ENCODE measurements around the gene ARAP2.

The ARAP2 gene

GRCh38 chr4:36213977-36214376, 30.3 kb downstream of the ARAP2 start:
- no peak overlapping the region for H3K4me3 ChIP-seq (ENCODE audit: low read depth, low read length)
- no peaks in the 10 kb centered on the region for H3K27me3 ChIP-seq (ENCODE audit: insufficient read depth, low read length)
- no peaks in the 10 kb centered on the region for H3K79me2 ChIP-seq (ENCODE audit: control insufficient read depth, insufficient read depth, low read length, unreplicated experiment)
- no peak overlapping the region for H3K27ac ChIP-seq (ENCODE audit: low read depth, low read length)
- H2AFZ ChIP-seq (ENCODE audit: low read length, unreplicated experiment): no peak overlapping the region
- no peaks in the 10 kb centered on the region for H3K4me1 ChIP-seq (ENCODE audit: control insufficient read depth, insufficient read depth, low read length, unreplicated experiment)
- H3K36me3 ChIP-seq (ENCODE audit: insufficient read depth, low read length): no peaks in the 10 kb centered on the region

DNA sequence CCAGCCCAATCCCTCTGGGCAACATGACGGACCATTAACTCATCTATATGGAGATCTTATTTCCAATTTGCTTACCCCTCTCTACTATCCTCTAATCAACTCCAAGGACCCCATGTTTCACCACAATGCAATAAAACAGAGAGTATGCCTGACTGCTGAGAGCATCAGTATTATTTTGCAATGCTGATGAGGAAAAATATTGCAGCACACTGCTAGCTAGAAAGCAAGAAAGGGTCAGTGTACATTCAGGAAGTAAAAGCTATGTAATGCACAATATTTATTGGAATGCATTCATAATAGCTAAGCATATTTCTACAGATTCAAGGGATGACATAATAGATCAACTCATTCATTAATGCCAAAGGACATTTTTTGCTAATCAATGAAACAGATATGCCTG, 33.2 kb downstream of the ARAP2 start:
- no peak overlapping the region for H2AFZ ChIP-seq (ENCODE audit: low read length, unreplicated experiment)
- no peaks in the 10 kb centered on the region for H3K4me1 ChIP-seq (ENCODE audit: control insufficient read depth, insufficient read depth, low read length, unreplicated experiment)
- no peaks in the 10 kb centered on the region for H3K36me3 ChIP-seq (ENCODE audit: insufficient read depth, low read length)
- no peak overlapping the region for H3K27ac ChIP-seq (ENCODE audit: low read depth, low read length)
- H3K4me3 ChIP-seq (ENCODE audit: low read depth, low read length): no peak overlapping the region
- no peaks in the 10 kb centered on the region for H3K79me2 ChIP-seq (ENCODE audit: control insufficient read depth, insufficient read depth, low read length, unreplicated experiment)
- H3K27me3 ChIP-seq (ENCODE audit: insufficient read depth, low read length): no peaks in the 10 kb centered on the region

GRCh38 chr4:36209941-36210649, 34.2 kb downstream of the ARAP2 start:
- Histone ChIP-seq H2AFZ (ENCODE audit: low read length, unreplicated experiment) (no peak overlapping the region), H3K27me3 (ENCODE audit: insufficient read depth, low read length) (no peaks in the 10 kb centered on the region), H3K79me2 (ENCODE audit: control insufficient read depth, insufficient read depth, low read length, unreplicated experiment) (no peaks in the 10 kb centered on the region), H3K27ac (ENCODE audit: low read depth, low read length) (no peak overlapping the region), H3K36me3 (ENCODE audit: insufficient read depth, low read length) (no peaks in the 10 kb centered on the region), H3K4me1 (ENCODE audit: control insufficient read depth, insufficient read depth, low read length, unreplicated experiment) (no peaks in the 10 kb centered on the region), H3K4me3 (ENCODE audit: low read depth, low read length) (no peak overlapping the region)

DNA sequence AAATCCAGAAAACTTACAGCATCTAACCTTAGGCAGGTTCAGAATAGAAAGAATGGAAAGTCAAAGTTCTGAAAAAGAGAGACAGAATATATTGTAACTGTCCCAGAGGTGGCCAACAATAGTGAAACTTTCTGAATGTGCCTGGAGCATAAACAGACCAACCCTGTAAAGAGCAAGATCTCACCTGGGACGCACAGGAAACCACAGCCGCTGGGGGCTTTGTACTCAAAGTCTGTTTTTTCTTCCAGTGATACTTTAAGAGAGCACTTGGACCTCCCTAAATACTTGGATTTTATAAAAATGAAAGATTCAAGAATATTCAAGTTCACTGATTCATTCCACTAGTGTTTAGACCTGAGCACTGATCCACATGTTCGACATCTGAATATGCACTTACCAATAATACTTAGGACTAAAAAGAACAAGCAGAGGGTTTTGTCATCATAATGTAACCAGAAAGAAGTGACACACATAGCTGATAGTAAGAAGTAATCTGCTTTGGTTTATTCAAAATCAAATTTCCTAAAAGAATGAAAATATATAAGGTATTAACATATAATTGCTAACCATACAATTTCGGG, 35.3 kb downstream of the ARAP2 start:
- H3K4me3 ChIP-seq (ENCODE audit: low read depth, low read length): no peak overlapping the region
- no peaks in the 10 kb centered on the region for H3K36me3 ChIP-seq (ENCODE audit: insufficient read depth, low read length)
- H2AFZ ChIP-seq (ENCODE audit: low read length, unreplicated experiment): no peak overlapping the region

GRCh38 chr4:36207831-36208520, 36.3 kb downstream of the ARAP2 start:
- H2AFZ ChIP-seq (ENCODE audit: low read length, unreplicated experiment): no peak overlapping the region
- H3K27me3 ChIP-seq (ENCODE audit: insufficient read depth, low read length): no peaks in the 10 kb centered on the region
- no peaks in the 10 kb centered on the region for H3K36me3 ChIP-seq (ENCODE audit: insufficient read depth, low read length)
- no peak overlapping the region for H3K27ac ChIP-seq (ENCODE audit: low read depth, low read length)
- no peaks in the 10 kb centered on the region for H3K79me2 ChIP-seq (ENCODE audit: control insufficient read depth, insufficient read depth, low read length, unreplicated experiment)
- H3K4me1 ChIP-seq (ENCODE audit: control insufficient read depth, insufficient read depth, low read length, unreplicated experiment): no peaks in the 10 kb centered on the region
- no peak overlapping the region for H3K4me3 ChIP-seq (ENCODE audit: low read depth, low read length)

More for the DNA sequence above, 35.3 kb downstream of the ARAP2 start:
- Histone ChIP-seq H3K27ac (ENCODE audit: low read depth, low read length) (no peak overlapping the region), H3K79me2 (ENCODE audit: control insufficient read depth, insufficient read depth, low read length, unreplicated experiment) (no peaks in the 10 kb centered on the region), H3K27me3 (ENCODE audit: insufficient read depth, low read length) (no peaks in the 10 kb centered on the region), H3K4me1 (ENCODE audit: control insufficient read depth, insufficient read depth, low read length, unreplicated experiment) (no peaks in the 10 kb centered on the region)

GRCh38 chr4:36207367-36207766, 36.9 kb downstream of the ARAP2 start:
- Histone ChIP-seq H3K4me3 (ENCODE audit: low read depth, low read length) (no peak overlapping the region), H3K79me2 (ENCODE audit: control insufficient read depth, insufficient read depth, low read length, unreplicated experiment) (no peaks in the 10 kb centered on the region), H3K27me3 (ENCODE audit: insufficient read depth, low read length) (no peaks in the 10 kb centered on the region), H3K27ac (ENCODE audit: low read depth, low read length) (no peak overlapping the region), H3K36me3 (ENCODE audit: insufficient read depth, low read length) (no peaks in the 10 kb centered on the region), H2AFZ (ENCODE audit: low read length, unreplicated experiment) (no peak overlapping the region), H3K4me1 (ENCODE audit: control insufficient read depth, insufficient read depth, low read length, unreplicated experiment) (no peaks in the 10 kb centered on the region)

DNA sequence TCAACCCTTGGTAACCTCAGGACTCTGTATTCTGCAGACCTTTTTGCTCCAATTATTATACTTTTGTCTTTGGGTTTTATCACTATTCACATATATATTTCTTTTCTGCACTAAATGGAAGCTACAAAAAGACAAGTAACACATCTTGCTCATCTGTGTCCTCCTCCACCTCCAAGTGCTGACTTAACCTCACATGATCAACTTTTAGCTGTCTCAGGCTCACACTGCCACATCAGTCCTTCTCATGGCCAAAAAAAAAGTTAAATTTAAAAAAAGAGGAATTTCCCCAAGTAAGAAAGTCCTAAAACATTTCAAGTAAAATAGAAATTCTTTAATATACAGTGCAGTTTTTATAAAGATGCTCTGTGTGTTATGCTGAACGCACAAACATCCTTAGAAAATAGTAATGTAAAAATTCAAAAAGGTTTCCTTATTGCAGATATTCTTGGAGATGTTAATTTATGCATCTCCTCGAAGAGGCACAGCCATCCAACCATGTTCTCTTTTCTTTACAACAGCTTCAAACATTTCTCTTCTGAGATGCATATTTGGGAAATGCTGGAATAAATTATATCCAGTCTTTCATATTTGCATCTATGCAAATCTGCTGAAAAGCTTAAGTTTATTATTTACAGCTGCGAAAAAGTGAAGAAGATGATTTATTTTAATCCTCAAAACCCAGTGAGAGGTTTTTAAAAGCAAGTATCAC, 37.6 kb downstream of the ARAP2 start:
- no peak overlapping the region for H2AFZ ChIP-seq (ENCODE audit: low read length, unreplicated experiment)
- H3K27me3 ChIP-seq (ENCODE audit: insufficient read depth, low read length): no peaks in the 10 kb centered on the region
- no peak overlapping the region for H3K4me3 ChIP-seq (ENCODE audit: low read depth, low read length)
- H3K79me2 ChIP-seq (ENCODE audit: control insufficient read depth, insufficient read depth, low read length, unreplicated experiment): no peaks in the 10 kb centered on the region
- no peaks in the 10 kb centered on the region for H3K36me3 ChIP-seq (ENCODE audit: insufficient read depth, low read length)
- H3K27ac ChIP-seq (ENCODE audit: low read depth, low read length): no peak overlapping the region
- no peaks in the 10 kb centered on the region for H3K4me1 ChIP-seq (ENCODE audit: control insufficient read depth, insufficient read depth, low read length, unreplicated experiment)

GRCh38 chr4:36206012-36206411, 38.3 kb downstream of the ARAP2 start:
- H3K79me2 ChIP-seq (ENCODE audit: control insufficient read depth, insufficient read depth, low read length, unreplicated experiment): no peaks in the 10 kb centered on the region
- H3K27ac ChIP-seq (ENCODE audit: low read depth, low read length): no peak overlapping the region
- H3K36me3 ChIP-seq (ENCODE audit: insufficient read depth, low read length): no peaks in the 10 kb centered on the region
- no peaks in the 10 kb centered on the region for H3K27me3 ChIP-seq (ENCODE audit: insufficient read depth, low read length)
- no peak overlapping the region for H2AFZ ChIP-seq (ENCODE audit: low read length, unreplicated experiment)
- H3K4me1 ChIP-seq (ENCODE audit: control insufficient read depth, insufficient read depth, low read length, unreplicated experiment): no peaks in the 10 kb centered on the region
- no peak overlapping the region for H3K4me3 ChIP-seq (ENCODE audit: low read depth, low read length)

DNA sequence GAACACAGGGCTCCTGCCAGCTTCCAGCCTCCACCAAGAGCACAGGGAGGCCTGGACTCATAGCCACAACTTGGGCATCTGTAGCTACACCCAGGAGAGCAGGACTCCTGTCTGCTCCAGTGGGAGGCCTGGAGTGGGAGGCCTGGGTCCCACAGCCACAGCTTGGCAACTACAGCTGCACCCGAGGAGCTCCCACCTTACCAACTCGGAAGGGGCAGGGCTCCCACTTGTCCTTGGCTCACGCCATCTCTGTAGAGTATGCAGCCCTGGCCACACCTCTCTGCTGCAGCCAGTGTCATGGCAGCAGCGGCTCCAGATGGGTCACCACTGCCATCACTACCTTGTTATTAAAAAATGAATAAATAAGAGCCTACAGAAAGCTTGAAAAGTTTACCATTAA, 45.5 kb downstream of the ARAP2 start:
- no peaks in the 10 kb centered on the region for H3K4me1 ChIP-seq (ENCODE audit: control insufficient read depth, insufficient read depth, low read length, unreplicated experiment)
- no peak overlapping the region for H3K4me3 ChIP-seq (ENCODE audit: low read depth, low read length)
- H3K27me3 ChIP-seq (ENCODE audit: insufficient read depth, low read length): no peaks in the 10 kb centered on the region
- no peak overlapping the region for H3K27ac ChIP-seq (ENCODE audit: low read depth, low read length)
- no peaks in the 10 kb centered on the region for H3K79me2 ChIP-seq (ENCODE audit: control insufficient read depth, insufficient read depth, low read length, unreplicated experiment)
- H2AFZ ChIP-seq (ENCODE audit: low read length, unreplicated experiment): no peak overlapping the region
- no peaks in the 10 kb centered on the region for H3K36me3 ChIP-seq (ENCODE audit: insufficient read depth, low read length)

DNA sequence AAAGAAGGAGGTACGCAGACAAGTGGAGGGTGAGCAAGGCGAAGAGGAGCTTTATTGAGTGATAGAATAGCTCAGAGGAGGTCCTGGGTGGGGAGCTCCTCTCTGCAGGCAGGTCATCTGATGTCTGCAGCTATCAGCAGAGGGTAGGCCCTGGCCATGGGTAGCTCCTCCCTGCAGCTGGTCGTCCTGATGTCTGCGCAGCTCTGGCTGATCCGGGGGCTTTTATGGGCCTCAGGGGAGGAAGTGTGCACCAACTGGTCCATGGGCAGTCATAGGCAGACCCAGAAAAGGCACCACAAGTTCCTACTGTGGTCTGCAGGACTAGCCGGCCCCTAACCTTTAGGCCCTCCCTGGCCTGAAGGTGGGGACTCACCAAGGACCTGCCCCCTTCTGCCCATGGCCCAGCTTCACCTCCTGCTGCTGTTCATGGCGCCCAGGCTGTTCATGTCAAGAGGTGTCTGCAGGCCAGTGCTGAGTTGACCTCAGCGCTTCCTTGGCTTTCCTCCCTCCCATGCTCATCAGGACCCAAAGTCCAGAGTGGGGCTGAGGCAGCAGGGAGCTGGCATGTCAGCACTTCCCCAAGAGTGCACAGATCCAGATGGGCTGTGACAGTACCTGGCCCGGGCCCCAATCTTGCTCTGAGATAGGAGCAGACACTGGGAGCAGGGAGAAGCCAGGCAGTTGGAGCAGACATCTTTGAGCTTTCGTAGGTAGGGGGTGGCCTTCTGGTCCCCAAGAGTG, 46.1 kb downstream of the ARAP2 start:
- no peak overlapping the region for H2AFZ ChIP-seq (ENCODE audit: low read length, unreplicated experiment)
- H3K36me3 ChIP-seq (ENCODE audit: insufficient read depth, low read length): no peaks in the 10 kb centered on the region
- no peak overlapping the region for H3K27ac ChIP-seq (ENCODE audit: low read depth, low read length)
- no peak overlapping the region for H3K4me3 ChIP-seq (ENCODE audit: low read depth, low read length)
- H3K27me3 ChIP-seq (ENCODE audit: insufficient read depth, low read length): no peaks in the 10 kb centered on the region
- no peaks in the 10 kb centered on the region for H3K4me1 ChIP-seq (ENCODE audit: control insufficient read depth, insufficient read depth, low read length, unreplicated experiment)
- H3K79me2 ChIP-seq (ENCODE audit: control insufficient read depth, insufficient read depth, low read length, unreplicated experiment): no peaks in the 10 kb centered on the region

All from ACC112 (cell line).